Psoas muscle (tissue), 8 donors: ENCODE measurements around the gene SSX5. TPM values are rescaled to one million over a fixed set of nuclear protein-coding genes. Genes with fewer than 3 reads are reported as not detected.
"Not testable (repeated sequence)": the region's sequence is repeated elsewhere in the genome, so short reads cannot be mapped to it uniquely, and the experiment has no call there.

Experiments used
- ATAC-seq, 4 donors: fragments of 200-7000 bp; cut with Tn5 transposase; one replicate each; pipeline ENCODE4 v1.9.1; 2020; ENCODE audit warnings: moderate library complexity in 3 of 4, mild to moderate bottlenecking in 2 of 4
- DNase-seq, 2 donors: peaks; one replicate each; pipeline ENCODE4 v3.0.0-alpha.2; 2020
- H3K27ac ChIP-seq: fragments of 200-600 bp; one replicate; pipeline ENCODE4 v1.8.0; 2022
- H3K27me3 ChIP-seq, 3 donors: fragments of 200-600 bp in 1 of 3; one replicate each; pipeline versions ENCODE4 v1.6.1 to v1.8.0; 2013 to 2022; ENCODE audit warnings: low read length in 2 of 3, mild to moderate bottlenecking in 2 of 3, moderate library complexity in 1 of 3; ENCODE audit not compliant: insufficient read depth in 3 of 3
- H3K36me3 ChIP-seq, 2 donors: fragments of 200-600 bp in 1 of 2; one replicate each; pipeline versions ENCODE4 v1.6.1 to v1.8.0; 2013 to 2022; ENCODE audit warnings: low read depth in 1 of 2, mild to moderate bottlenecking in 1 of 2, moderate library complexity in 1 of 2; ENCODE audit not compliant: insufficient read depth in 1 of 2
- H3K4me1 ChIP-seq: fragments of 200-600 bp; one replicate; pipeline ENCODE4 v1.8.0; 2022
- H3K4me3 ChIP-seq: fragments of 200-600 bp; one replicate; pipeline ENCODE4 v1.8.0; 2022; ENCODE audit warnings: mild to moderate bottlenecking
- H3K9me3 ChIP-seq: fragments of 200-600 bp; one replicate; pipeline ENCODE4 v1.8.0; 2022
- WGBS, 3 donors: extraction: QIAGEN DNeasy Blood & Tissue Kit; methylation state at CpG; one replicate each; pipeline versions ENCODE4 v1.1.6 to v1.1.7; 2013; 5-methylcytosine and 5-hydroxymethylcytosine counted together
- intact Hi-C, 2 donors: fragments of 100-400 bp; cut with DNase I; formaldehyde crosslinking; loops; one replicate each; pipeline versions ENCODE4 v1.11.0 to v1.14.2; 2022
- polyA plus RNA-seq, 3 donors: library from polyadenylated mRNA; stranded (reverse); fragments of 200-250 nt; gene quantifications; one replicate each; pipeline ENCODE4 v1.2.3, GENCODE V29; 2013
- total RNA-seq, 4 donors: library from RNA; stranded (reverse); fragmentation: NEBNext Ultra II Directional in 2 of 4; extraction: Animal tissue kit (Norgen Biotek cat#: 25700) in 2 of 4; gene quantifications; one replicate each; pipeline versions ENCODE4 v1.2.1 to v1.2.4, GENCODE V29; 2021 to 2023
- TF ChIP-seq, protein P1 (sequence below): fragments of 200-600 bp; IDR thresholded peaks from one replicate; pipeline ENCODE4 v1.8.0; 2022; ENCODE audit warnings: antibody characterized with exemption
- donor health status: healthy with polysubstance abuse.
- donor health status: DM: no; HTN: no; CAD: no; lungs with moderate emphysema.
- donor health status: Bipolar disorder and iron deficiency.
- donor health status: healthy.
- donor health status: DM: yes; HTN: yes; CAD: no.
- donor health status: DM: no; HTN: no; CAD: no.
- donor health status: DM: no; HTN: no; CAD: no.
- donor health status: DM: yes; HTN: yes; CAD: no.

Gene SSX5
- total and polyA plus RNA-seq, 7 donors = not detected

- ATAC-seq (no peak), DNase-seq (no peak)
- intact Hi-C loops = no loop called here
- Histone ChIP-seq H3K27me3 (peaks cover 0 to 15% (median 0%) of the 10 kb centered on the region in 3 donors), H3K27ac (no peak overlapping the region), H3K9me3 (no peaks in the 10 kb centered on the region), H3K4me3 (no peak overlapping the region), H3K4me1 (no peaks in the 10 kb centered on the region), H3K36me3 (no peaks in the 10 kb centered on the region)
- TF ChIP-seq, protein P1, sequence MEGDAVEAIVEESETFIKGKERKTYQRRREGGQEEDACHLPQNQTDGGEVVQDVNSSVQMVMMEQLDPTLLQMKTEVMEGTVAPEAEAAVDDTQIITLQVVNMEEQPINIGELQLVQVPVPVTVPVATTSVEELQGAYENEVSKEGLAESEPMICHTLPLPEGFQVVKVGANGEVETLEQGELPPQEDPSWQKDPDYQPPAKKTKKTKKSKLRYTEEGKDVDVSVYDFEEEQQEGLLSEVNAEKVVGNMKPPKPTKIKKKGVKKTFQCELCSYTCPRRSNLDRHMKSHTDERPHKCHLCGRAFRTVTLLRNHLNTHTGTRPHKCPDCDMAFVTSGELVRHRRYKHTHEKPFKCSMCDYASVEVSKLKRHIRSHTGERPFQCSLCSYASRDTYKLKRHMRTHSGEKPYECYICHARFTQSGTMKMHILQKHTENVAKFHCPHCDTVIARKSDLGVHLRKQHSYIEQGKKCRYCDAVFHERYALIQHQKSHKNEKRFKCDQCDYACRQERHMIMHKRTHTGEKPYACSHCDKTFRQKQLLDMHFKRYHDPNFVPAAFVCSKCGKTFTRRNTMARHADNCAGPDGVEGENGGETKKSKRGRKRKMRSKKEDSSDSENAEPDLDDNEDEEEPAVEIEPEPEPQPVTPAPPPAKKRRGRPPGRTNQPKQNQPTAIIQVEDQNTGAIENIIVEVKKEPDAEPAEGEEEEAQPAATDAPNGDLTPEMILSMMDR = no peak
- WGBS, 3 donors = 80 to 85% (median 85%) methylated on average over 4 of the region's 4 CpGs
These were observed 16.9 kb downstream of the SSX5 start for GRCh38 chrX:48179691-48180090.

DNA sequence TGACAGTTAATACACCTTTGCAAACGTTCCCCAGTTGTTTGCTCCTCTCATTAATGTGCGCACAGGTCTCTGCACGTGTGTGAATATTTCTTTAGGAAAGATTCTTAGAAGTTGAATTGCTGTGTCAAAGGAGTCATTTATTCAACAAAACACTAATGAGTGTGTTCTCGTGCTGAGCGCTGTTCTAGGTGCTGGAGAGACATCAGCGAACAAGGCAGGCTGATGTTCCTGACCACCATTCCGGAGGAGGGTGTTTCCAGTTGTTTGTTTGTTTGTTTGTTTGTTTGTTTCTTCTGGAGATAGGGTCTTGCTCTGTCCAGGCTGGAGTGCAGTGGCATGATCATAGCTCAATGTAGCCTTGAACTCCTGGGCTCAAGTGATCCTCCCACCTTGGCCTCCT, 30.3 kb downstream of the SSX5 start:
- not testable (repeated sequence) for H3K4me3 ChIP-seq

GRCh38 chrX:48165241-48165640, 31.4 kb downstream of the SSX5 start:
- ATAC-seq = no peak
- H3K27me3 ChIP-seq = peaks cover 0 to 10% (median 0%) of the 10 kb centered on the region in 3 donors
- WGBS, 3 donors = 80 to 88% (median 88%) methylated on average over 12 of the region's 12 CpGs
- no peak for DNase-seq
- no peaks in the 10 kb centered on the region for H3K9me3 ChIP-seq
- intact Hi-C loops = no loop called here
- TF ChIP-seq, protein P1 = no peak
- H3K27ac ChIP-seq = no peak overlapping the region
- no peaks in the 10 kb centered on the region for H3K36me3 ChIP-seq
- H3K4me3 ChIP-seq = no peak overlapping the region
- H3K4me1 ChIP-seq = no peaks in the 10 kb centered on the region

More for the DNA sequence above, 30.3 kb downstream of the SSX5 start:
- H3K27me3 ChIP-seq = peaks cover 0 to 10% (median 0%) of the 10 kb centered on the region in 3 donors
- 57 to 66% (median 60%) methylated on average over 5 to 6 of the region's 7 CpGs for WGBS, 3 donors
- H3K4me1 ChIP-seq, H3K9me3 ChIP-seq, DNase-seq, H3K27ac ChIP-seq, ATAC-seq, intact Hi-C loops, H3K36me3 ChIP-seq: not testable (repeated sequence)

DNA sequence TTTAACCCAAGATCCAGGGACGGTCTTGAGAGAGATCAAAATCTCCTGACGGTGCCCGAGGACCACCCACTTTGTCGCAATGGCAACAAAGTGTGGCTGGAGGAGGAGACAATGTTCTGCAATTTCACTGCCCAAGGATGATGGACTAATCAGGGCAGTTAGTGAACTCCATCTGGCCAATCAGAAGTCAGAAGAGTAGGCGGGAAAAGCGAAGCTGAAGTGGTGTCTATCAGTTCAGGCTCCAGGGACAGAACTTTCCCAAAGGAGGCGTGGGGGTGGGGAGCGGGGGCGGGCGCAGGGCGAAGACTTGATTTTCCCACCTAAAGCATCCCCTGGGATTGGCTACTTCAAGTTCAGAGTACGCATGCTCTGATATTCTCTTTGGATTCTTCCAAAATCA, 40.6 kb downstream of the SSX5 start:
- ATAC-seq = no peak
- Histone ChIP-seq H3K27ac (no peak overlapping the region), H3K36me3 (no peaks in the 10 kb centered on the region), H3K4me1 (no peaks in the 10 kb centered on the region), H3K27me3 (no peaks in the 10 kb centered on the region), H3K9me3 (no peaks in the 10 kb centered on the region), H3K4me3 (no peak overlapping the region)
- intact Hi-C loops = no loop called here
- TF ChIP-seq, protein P1 = no peak
- 80 to 90% (median 86%) methylated on average over 12 of the region's 12 CpGs for WGBS, 3 donors
- no peak for DNase-seq

- Histone ChIP-seq H3K27me3 (no peaks in the 10 kb centered on the region), H3K4me3 (no peak overlapping the region), H3K27ac (no peak overlapping the region), H3K4me1 (no peaks in the 10 kb centered on the region), H3K9me3 (no peaks in the 10 kb centered on the region), H3K36me3 (no peaks in the 10 kb centered on the region)
- 81 to 97% (median 87%) methylated on average over 2 of the region's 2 CpGs for WGBS, 3 donors
- TF ChIP-seq, protein P1 = no peak
- DNase-seq (no peak), ATAC-seq (no peak)
- intact Hi-C loops = no loop called here
These were observed 41.8 kb downstream of the SSX5 start for GRCh38 chrX:48154796-48155195.
